ENCODE measurements around the gene ASB18. TPM values are rescaled to one million over a fixed set of nuclear protein-coding genes. Genes with fewer than 3 reads are reported as not detected.

Gene ASB18
- total RNA-seq, 1 experiment from 2014 or later: not detected

DNA sequence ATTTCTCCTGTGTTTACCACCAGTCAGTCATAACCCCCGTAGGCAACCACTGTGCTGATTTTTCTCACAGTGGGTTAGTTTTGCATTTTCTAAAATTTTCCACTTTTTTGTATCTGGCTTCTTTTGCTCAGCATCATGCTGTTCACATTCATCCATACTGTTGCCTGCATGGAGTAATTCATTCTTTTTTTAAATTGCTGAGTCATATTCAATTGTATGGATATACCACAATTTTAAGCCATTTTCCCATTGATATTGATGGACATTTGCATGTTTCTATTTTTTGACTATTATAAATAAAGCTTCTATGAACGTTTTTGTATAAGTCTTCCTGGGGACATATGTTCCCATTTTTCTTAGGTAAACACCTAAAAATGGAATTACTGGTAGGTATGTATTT, 40.5 kb downstream of the ASB18 start:
- intact Hi-C loops (cut with micrococcal nuclease): no loop called here
- BruUV-seq (replicated peaks): no TSS peak
- no peaks in the 10 kb centered on the region for H3K79me2 ChIP-seq (ENCODE audit: insufficient read depth, low read length)
- H2AFZ ChIP-seq (ENCODE audit: low read depth, low read length, poor library complexity, severe bottlenecking): no peak overlapping the region
- no peak for DNase-seq (ENCODE audit: low read depth, low spot score)
- ChIA-PET CTCF (no interaction called here), RAD21 (ENCODE audit: low non-redundant PET in 1 of 2, low total read pairs in 2 of 2, uncharacterized antibody in 2 of 2, unreplicated experiment in 2 of 2) (no interaction called here), POLR2A (no interaction called here)
- TF ChIP-seq JUND (IDR thresholded peaks at IDR 0.05) (no peak), ELF1 (IDR thresholded peaks at IDR 0.05; ENCODE audit: borderline replicate concordance, low read depth) (no peak), CEBPB (IDR thresholded peaks at IDR 0.05; ENCODE audit: low read depth) (no peak), TCF7L2 (IDR thresholded peaks at IDR 0.05; ENCODE audit: borderline replicate concordance, extremely low read depth, insufficient read depth, insufficient read length) (no peak), EGR1 (IDR thresholded peaks at IDR 0.05; ENCODE audit: low read depth) (no peak)
- TF ChIP-seq, protein P1, sequence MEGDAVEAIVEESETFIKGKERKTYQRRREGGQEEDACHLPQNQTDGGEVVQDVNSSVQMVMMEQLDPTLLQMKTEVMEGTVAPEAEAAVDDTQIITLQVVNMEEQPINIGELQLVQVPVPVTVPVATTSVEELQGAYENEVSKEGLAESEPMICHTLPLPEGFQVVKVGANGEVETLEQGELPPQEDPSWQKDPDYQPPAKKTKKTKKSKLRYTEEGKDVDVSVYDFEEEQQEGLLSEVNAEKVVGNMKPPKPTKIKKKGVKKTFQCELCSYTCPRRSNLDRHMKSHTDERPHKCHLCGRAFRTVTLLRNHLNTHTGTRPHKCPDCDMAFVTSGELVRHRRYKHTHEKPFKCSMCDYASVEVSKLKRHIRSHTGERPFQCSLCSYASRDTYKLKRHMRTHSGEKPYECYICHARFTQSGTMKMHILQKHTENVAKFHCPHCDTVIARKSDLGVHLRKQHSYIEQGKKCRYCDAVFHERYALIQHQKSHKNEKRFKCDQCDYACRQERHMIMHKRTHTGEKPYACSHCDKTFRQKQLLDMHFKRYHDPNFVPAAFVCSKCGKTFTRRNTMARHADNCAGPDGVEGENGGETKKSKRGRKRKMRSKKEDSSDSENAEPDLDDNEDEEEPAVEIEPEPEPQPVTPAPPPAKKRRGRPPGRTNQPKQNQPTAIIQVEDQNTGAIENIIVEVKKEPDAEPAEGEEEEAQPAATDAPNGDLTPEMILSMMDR (IDR thresholded peaks at IDR 0.05 in 2 of 3, conservative IDR thresholded peaks at IDR 0.05 in 1 of 3; ENCODE audit: borderline replicate concordance in 1 of 3, insufficient read depth in 1 of 3, low read depth in 2 of 3, low read length in 2 of 3): no peak
- no peaks in the 10 kb centered on the region for H3K9me2 ChIP-seq (ENCODE audit: insufficient read depth)
- H3K4me2 ChIP-seq (ENCODE audit: low read length): no peak overlapping the region
- no peak overlapping the region for H3K9ac ChIP-seq (ENCODE audit: low read length)
- H3K9me3 ChIP-seq (ENCODE audit: control insufficient read depth in 1 of 2, insufficient read depth in 1 of 2, low read depth in 1 of 2, low read length in 2 of 2): peaks cover 3 to 5% of the 10 kb centered on the region in 2 experiments; a peak in 1 of 4 replicates
- no peaks in the 10 kb centered on the region for H3K27me3 ChIP-seq (ENCODE audit: insufficient read depth, low read length)
- no peak overlapping the region for H3K27ac ChIP-seq (ENCODE audit: low read depth, low read length)
- H3K4me3 ChIP-seq (replicated peaks in 1 of 2; ENCODE audit: low read depth in 1 of 2, low read length in 2 of 2): no peak overlapping the region
- no peak for ATAC-seq
- no peaks in the 10 kb centered on the region for H4K20me1 ChIP-seq (ENCODE audit: insufficient read depth)
- peaks cover 0 to 18% of the 10 kb centered on the region in 2 experiments; a peak in 1 of 4 replicates for H3K36me3 ChIP-seq (ENCODE audit: control insufficient read depth in 1 of 2, insufficient read depth in 2 of 2, low read length in 2 of 2)
- no peaks in the 10 kb centered on the region for H3K4me1 ChIP-seq (ENCODE audit: control insufficient read depth in 1 of 2, insufficient read depth in 2 of 2, low read length in 2 of 2)

DNA sequence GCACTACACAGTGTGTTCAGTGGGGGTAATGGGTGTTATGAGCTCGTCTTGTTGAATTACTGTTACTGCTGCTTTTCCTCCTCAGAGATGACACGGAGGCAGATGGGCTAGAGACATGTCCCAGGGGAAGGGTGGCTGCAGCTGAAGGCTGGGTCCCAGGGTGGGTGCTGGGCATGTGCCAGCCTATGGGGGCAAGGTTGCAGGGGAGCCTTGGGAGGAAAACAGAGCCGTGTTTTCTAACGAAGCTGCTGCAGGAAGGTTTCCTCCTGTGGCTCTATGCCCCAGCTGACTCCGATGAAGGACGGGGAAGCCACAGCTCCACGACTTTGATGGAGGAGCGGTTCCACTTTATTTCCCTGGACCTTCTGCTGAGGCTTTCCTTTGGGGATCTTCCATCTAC, 42.4 kb downstream of the ASB18 start:
- Histone ChIP-seq H3K4me2 (ENCODE audit: low read length) (no peak overlapping the region), H3K9me3 (ENCODE audit: control insufficient read depth in 1 of 2, insufficient read depth in 1 of 2, low read depth in 1 of 2, low read length in 2 of 2) (no peaks in the 10 kb centered on the region; a peak in 1 of 4 replicates), H3K9me2 (ENCODE audit: insufficient read depth) (no peaks in the 10 kb centered on the region), H3K4me1 (ENCODE audit: control insufficient read depth in 1 of 2, insufficient read depth in 2 of 2, low read length in 2 of 2) (no peaks in the 10 kb centered on the region), H3K27me3 (ENCODE audit: insufficient read depth, low read length) (no peaks in the 10 kb centered on the region), H3K79me2 (ENCODE audit: insufficient read depth, low read length) (no peaks in the 10 kb centered on the region), H3K4me3 (replicated peaks in 1 of 2; ENCODE audit: low read depth in 1 of 2, low read length in 2 of 2) (no peak overlapping the region), H3K9ac (ENCODE audit: low read length) (no peak overlapping the region), H2AFZ (ENCODE audit: low read depth, low read length, poor library complexity, severe bottlenecking) (no peak overlapping the region), H3K27ac (ENCODE audit: low read depth, low read length) (no peak overlapping the region), H3K36me3 (ENCODE audit: control insufficient read depth in 1 of 2, insufficient read depth in 2 of 2, low read length in 2 of 2) (peaks cover 0 to 18% of the 10 kb centered on the region in 2 experiments; a peak in 1 of 4 replicates), H4K20me1 (ENCODE audit: insufficient read depth) (no peaks in the 10 kb centered on the region)
- intact Hi-C loops (cut with micrococcal nuclease): no loop called here
- CTCF ChIA-PET: interaction anchor here (1.2 kb wide), 1 partner anchor 12 kb away, joined by 4 read pairs; no protein-coding TSS in a partner anchor
- DNase-seq (ENCODE audit: low read depth, low spot score) (no peak), ATAC-seq (no peak)
- RAD21 ChIA-PET (ENCODE audit: low non-redundant PET in 1 of 2, low total read pairs in 2 of 2, uncharacterized antibody in 2 of 2, unreplicated experiment in 2 of 2): no interaction called here
- POLR2A ChIA-PET: no interaction called here
- BruUV-seq (replicated peaks): no TSS peak
- TF ChIP-seq, protein P1 (IDR thresholded peaks at IDR 0.05 in 2 of 3, conservative IDR thresholded peaks at IDR 0.05 in 1 of 3; ENCODE audit: borderline replicate concordance in 1 of 3, insufficient read depth in 1 of 3, low read depth in 2 of 3, low read length in 2 of 3): no peak
- TF ChIP-seq, protein P2, sequence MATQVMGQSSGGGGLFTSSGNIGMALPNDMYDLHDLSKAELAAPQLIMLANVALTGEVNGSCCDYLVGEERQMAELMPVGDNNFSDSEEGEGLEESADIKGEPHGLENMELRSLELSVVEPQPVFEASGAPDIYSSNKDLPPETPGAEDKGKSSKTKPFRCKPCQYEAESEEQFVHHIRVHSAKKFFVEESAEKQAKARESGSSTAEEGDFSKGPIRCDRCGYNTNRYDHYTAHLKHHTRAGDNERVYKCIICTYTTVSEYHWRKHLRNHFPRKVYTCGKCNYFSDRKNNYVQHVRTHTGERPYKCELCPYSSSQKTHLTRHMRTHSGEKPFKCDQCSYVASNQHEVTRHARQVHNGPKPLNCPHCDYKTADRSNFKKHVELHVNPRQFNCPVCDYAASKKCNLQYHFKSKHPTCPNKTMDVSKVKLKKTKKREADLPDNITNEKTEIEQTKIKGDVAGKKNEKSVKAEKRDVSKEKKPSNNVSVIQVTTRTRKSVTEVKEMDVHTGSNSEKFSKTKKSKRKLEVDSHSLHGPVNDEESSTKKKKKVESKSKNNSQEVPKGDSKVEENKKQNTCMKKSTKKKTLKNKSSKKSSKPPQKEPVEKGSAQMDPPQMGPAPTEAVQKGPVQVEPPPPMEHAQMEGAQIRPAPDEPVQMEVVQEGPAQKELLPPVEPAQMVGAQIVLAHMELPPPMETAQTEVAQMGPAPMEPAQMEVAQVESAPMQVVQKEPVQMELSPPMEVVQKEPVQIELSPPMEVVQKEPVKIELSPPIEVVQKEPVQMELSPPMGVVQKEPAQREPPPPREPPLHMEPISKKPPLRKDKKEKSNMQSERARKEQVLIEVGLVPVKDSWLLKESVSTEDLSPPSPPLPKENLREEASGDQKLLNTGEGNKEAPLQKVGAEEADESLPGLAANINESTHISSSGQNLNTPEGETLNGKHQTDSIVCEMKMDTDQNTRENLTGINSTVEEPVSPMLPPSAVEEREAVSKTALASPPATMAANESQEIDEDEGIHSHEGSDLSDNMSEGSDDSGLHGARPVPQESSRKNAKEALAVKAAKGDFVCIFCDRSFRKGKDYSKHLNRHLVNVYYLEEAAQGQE (IDR thresholded peaks at IDR 0.05; ENCODE audit: low read depth): no peak
- TF ChIP-seq RAD21 (IDR thresholded peaks at IDR 0.05; ENCODE audit: low read depth) (no peak), ZNF274 (IDR thresholded peaks at IDR 0.05; ENCODE audit: low read depth, low read length) (no peak), SIN3A (IDR thresholded peaks at IDR 0.05; ENCODE audit: low read depth) (no peak), FOSL1 (IDR thresholded peaks at IDR 0.05; ENCODE audit: low read depth) (no peak), EGR1 (IDR thresholded peaks at IDR 0.05; ENCODE audit: low read depth) (no peak), YY1 (IDR thresholded peaks at IDR 0.05; ENCODE audit: extremely low read depth, insufficient replicate concordance, low read depth, low read length) (no peak)
